GM18519 (cell line): ENCODE measurements around the gene LSM7.

Source experiments
- ATAC-seq: cut with Tn5 transposase; IDR thresholded peaks from one replicate; pipeline ENCODE4 v1.9.1; 2021; ENCODE audit warnings: mild to moderate bottlenecking, moderate library complexity; ENCODE audit not compliant: unreplicated experiment, low FRiP score

LSM7 gene

GRCh38 chr19:2338751-2339643, 10.6 kb upstream of the LSM7 start:
- ATAC-seq: no peak

DNA sequence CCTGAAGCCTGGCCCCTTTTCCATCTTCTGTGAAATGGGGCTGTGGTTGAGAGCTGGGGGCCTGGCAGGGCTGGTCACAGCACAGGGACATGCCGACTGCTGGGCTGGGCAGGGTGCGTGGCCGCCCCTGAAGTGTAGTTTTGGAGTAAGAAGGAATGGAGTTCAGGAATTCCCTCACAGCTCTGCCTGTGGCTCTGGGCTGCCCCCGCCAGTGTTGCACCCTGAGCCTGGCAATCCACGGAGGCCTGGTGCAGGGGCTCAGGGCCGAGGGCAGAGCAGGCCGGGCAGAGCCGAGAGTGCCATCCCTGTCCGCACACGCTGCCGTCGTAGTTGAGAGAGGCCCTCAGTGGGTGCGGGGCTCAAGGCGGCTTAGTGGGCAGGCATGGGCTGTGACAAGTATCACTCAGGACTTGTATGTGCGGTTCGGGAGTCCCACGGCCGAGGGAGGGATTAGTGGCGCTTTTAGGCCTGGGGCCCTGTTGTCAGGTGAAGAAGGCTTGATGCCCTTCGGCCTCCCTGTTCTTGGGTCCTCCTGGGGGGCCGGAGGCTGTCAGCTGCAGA, 9.7 kb upstream of the LSM7 start:
- ATAC-seq: no peak

DNA sequence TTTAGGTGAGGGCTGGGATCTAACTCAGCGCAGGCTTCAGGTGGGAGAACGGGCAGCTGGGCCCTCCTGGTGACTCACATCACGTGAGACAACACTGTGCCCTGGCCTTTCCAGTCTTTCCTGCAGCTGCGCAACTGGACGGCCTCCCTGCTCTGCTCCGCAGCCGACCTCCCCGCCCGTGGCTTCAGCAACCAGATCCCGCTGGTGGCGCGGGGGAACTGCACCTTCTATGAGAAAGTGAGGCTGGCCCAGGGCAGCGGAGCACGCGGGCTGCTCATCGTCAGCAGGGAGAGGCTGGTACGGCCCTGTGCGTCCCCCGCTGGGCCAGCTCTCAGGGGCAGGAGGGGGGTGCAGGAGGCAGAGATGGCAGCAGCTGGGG, 8.9 kb upstream of the LSM7 start:
- no peak for ATAC-seq

- no peak for ATAC-seq
These were observed 8.3 kb upstream of the LSM7 start for GRCh38 chr19:2336528-2337328.

GRCh38 chr19:2335848-2336247, 7.5 kb upstream of the LSM7 start:
- no peak for ATAC-seq

DNA sequence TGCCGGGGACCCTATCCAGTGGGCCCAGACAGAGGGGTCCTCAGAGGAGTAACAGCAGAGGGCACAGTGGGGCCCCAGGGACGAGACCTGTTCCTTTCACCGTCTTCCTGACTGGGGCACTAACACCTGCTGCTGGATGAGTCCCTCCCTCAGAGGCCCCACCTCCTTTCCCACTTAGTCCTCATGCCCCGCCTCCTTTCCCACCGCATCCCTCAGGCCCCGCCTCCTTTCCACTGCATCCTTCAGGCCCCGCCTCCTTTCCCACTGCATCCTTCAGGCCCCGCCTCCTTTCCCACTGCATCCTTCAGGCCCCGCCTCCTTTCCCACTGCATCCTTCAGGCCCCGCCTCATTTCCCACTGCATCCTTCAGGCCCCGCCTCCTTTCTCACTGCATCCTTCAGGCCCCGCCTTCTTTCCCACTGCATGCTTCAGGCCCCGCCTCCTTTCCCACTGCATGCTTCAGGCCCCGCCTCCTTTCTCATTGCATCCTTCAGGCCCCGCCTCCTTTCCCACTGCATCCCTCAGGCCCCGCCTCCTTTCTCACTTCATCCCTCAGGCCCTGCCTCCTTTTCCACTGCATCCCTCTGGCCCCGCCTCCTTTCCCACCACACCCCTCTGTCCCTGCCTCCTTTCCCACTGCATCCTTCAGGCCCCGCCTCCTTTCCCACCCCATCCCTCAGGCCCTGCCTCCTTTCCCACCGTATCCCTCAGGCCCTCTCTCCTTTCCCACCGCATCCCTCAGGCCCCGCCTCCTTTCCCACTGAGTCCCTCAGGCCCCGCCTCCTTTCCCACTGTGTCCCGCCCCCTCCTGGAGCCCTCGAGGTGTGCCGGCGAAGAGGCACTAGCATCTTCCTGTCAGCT, 6.8 kb upstream of the LSM7 start:
- ATAC-seq: no peak

DNA sequence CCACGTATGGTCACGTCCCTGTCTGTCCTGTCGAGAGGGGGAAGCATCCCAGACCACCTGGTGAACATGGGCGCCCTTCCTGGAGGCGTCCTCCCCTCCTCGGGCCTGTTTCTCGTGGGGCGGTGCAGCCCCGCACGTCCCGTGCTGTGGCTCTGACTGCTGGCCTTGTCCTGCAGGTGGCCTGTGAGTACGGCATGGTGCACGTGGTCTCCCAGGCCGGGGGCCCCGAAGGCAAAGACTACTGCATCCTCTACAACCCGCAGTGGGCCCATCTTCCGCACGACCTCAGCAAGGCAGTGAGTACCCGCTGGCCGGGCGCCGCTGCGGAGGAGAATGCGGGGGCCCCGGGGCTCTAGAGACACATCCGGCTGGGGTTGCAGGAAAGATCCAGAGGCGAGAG, 6.0 kb upstream of the LSM7 start:
- ATAC-seq: no peak

DNA sequence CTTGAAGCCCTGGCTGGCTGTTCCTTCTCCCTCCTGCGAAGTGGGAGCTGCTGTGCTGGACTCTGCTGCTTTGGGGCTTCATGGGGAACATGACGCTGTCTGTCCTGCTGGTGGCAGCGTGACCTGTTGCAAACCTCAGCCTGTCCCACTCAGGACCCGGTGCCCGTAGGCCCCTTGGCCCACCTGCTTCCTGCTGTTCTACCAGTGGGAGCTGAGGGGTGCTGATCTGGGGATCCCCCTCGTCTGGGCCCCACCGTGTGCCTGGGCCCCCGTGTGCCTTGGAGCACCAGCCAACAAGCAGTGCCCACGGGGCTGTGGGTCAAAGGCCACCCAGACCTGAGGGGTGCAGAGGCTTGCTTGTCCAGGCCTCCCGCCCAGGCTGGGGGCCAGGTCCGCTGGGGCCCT, 5.4 kb upstream of the LSM7 start:
- ATAC-seq: no peak

DNA sequence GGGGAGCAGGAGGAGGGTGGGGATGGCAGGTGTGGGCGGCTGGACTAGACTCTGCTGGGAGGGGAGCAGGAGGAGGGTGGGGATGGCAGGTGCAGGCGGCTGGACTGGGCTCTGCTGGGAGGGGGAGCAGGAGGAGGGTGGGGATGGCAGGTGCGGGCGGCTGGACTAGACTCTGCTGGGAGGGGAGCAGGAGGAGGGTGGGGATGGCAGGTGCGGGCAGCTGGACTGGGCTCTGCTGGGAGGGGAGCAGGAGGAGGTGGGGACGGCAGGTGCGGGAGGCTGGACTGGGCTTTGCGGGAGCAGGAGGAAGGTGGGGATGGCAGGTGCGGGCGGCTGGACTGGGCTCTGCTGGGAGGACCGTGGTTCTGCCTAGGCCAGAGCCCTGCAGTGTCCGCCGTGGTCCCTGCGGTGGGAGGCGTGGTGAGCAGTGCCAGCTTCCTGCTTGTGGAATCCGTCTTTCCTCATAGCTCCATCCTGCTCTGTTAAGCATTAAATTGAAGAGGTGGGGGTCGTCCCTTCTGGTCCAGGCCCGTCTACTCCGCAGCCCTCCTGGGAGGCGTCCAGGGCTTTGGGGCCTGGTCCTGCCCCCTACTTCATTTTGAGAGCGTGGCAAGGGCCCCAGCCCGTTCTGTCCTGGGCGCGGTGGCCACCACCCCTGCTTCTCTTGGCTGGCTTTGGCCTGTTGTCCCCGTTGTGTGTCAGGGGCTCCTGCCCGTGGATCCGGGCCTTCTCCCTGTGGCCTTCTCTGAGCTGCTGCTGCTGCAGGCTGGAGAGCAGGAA, 4.8 kb upstream of the LSM7 start:
- no peak for ATAC-seq

DNA sequence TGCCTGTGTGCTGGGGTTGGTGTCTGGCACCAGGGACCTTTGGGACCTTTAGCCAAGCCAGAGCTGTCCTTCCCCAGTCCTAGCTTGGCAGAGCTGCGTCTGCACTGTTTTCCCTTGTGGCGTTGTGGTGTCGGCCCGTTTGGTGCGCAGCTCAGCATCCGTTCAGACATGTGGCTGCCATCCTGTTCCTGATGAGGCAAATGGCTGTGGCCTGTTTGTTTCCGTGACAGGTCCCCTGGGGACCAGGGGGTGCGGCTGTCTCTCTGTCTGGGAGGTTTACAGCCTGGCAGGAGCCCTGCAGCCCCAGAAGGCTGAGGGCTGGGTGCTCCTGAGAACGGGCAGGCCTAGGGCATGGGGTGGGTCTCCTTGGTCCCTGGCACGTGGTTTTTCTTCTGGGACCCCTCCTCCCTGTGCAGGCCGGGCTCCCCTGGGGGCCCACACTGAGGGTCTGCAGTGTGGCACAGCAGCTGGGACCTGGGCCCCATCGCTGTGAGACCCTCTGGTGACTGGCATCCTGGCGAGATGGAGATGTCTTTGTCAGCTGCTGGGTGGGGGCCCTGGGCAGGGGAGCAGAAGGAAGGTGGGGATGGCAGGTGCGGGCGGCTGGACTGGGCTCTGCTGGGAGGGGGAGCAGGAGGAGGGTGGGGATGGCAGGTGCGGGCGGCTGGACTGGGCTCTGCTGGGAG, 4.1 kb upstream of the LSM7 start:
- no peak for ATAC-seq

DNA sequence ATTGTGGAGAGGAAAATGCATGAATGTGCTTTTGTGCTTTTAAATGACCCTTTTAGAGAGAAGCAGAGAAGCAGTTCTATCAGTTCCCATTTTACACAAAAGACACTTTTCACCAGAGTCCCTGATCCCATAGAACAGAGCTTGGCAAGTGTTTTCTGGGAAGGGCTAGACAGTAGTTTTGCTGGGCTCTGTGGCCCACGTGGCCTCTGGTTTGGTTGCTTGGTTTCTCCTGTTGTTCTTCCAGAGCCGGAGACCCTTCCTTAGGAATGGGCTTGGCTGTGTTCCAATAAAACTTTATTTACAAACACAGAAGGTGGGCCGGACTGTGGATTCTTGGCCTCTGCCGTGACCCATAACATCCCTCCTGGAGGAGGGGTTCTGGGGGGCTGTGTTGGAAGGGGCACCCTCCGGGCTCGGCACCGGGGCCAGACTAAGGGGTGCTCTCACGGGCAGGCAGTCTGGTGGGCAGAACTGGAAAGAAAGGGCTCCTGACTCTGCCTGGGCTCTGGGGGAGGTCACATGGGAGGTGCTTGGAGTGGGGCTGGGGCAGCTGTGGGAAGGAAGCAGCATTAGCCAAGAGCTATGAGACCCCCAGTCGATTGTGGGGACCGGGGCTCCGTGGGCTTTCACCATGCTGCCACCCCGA, 3.3 kb upstream of the LSM7 start:
- ATAC-seq: no peak

DNA sequence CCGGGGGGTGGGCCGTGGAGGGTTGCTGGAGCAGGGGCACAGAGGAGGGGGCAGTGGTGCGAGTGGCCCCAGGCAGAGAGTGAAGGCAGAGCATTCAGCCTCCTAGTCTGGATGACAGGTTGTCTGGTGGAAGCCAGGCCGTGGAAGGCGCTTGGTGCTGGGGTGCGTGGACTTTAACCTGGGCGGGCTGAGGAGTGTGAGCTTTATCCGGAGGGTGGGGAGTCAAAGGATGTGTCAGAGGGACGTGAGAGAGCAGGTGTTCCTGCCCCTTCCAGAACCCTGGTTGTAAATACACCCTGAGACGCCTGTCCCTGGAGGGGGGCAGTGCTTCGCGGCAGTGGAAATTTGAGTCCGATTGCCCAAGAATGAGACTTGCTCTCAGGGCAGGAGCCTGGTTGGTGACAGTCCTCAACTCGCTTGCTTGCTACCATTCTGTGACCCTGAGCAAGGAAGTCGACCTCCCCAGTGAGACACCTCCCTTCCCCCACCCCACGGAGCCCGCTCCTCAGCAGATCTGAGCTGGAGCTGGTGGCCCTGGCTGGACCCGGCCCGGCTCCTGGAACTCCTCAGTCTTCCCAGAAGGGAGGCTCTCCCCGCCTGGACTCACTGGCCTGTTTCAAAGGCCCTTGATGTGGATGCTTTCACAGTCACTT, 2.4 kb upstream of the LSM7 start:
- no peak for ATAC-seq

DNA sequence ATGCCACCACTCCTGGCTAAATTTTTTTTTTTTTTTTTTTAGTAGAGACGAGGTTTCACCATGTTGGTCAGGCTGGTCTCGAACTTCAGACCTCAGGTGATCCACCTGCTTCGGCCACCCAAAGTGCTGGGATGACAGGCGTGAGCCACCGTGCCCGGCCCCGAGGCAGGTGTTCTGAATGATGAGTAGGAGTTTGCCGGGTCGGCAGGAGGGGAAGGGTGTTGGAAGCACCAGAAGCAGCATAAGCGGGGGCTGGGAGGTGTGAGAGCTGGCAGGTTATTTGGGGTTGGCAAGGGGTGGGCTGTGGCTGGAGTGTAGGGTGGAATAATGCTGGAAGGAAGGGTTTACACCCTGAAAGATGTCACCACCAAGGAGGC, 1.9 kb upstream of the LSM7 start:
- no peak for ATAC-seq

DNA sequence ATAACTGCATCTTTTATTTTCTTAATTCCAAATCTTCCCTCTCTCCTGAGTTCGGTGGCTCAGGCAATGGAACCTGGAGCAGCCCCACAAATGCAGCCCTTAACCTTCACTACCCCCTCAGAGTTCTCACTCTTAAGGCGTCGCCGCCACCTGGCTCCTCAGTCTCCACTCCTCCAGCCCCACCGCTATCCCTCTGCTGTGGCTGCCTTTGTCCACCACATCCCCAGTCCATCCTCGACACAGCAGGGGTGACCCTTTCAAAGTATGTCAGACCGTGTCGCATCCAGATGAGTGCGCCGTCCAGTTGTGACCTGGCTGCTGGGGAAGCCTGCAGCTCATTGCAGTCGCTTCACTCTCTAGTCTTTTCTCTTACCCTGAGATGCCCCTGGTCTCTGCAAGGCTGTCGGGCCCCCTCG, 1.1 kb upstream of the LSM7 start:
- no peak for ATAC-seq

DNA sequence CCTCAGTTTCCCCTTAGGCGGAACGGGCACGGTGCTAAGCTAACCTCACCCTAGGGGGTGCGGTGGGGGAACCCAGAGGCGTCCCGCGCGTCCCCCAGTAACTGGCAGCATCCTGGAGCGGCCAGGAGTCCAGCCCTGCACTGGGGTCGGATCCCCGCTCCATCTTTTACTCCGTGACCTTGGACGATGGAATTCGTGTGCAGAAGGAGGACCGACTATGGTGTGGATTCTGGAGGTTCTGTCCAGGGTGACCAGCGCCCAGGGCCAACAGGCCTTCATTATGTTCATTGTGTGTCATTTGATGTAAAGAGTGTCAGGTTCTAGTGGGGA, 728 bp upstream of the LSM7 start:
- no peak for ATAC-seq

DNA sequence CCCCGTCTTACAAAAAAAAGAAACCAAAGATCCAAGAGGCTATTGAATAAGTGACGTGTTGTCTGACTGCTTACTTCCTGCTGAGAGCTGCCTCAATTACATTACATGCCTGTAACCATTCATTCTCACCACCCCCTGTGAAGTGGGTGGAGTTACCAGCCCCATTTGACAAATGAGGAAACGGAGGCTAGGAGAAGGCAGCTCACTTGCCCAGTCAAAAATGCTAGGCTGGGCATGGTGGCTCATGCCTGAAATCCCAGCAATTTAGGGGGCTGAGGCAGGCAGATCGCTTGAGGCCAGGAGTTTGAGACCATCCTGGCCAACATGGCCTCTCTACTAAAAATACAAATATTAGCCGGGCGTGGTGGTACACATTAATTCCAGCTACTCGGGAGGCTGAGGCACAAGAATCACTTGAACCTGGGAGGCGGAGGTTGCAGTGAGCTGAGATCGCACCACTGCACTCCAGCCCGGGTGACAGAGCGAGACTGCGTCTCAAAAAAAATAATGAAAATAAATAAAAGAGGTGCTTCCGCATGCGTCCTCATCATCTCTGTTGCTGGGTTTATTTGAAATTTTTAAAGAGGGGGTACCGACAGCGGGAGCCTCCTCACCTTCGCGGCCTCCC, 499 bp downstream of the LSM7 start:
- ATAC-seq: no peak

DNA sequence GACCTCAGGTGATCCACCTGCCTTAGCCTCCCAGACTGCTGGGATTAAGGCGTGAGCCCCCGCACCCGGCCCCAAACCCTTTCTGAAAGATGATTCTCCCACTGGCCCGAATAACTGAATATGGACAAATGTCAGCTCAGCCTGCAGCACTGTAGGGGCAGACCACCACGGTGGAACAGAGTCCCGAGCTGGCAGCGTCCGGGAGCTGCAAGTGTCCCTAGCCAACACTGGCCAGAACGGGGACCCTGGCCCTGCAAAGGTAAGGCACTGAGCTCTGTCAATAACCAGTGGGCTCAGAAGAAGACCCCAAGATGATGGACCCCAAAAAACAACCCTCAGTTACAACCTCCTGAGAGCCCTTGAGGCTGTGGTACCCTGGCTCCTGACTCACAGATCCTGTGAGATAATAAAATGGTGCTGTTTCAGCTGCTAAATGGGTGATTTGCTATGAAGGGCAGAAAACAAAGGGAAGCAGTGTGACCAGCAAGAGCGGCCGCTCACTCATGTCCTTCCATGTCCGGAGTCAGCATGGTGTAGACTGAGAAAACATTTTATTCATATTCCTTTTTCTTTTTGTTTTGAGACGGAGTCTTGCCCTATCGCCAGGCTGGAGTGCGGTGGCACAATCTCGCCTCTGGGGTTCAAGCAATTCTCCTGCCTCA, 1.6 kb downstream of the LSM7 start:
- no peak for ATAC-seq
